CD1c-positive myeloid dendritic cell (primary cell): Measurements from ENCODE around the gene PLEKHG4.

Experiments
- DNase-seq: peaks from one replicate; pipeline ENCODE4 v3.0.0-alpha.2; 2016; ENCODE audit errors: extremely low spot score

PLEKHG4 gene, protein sequence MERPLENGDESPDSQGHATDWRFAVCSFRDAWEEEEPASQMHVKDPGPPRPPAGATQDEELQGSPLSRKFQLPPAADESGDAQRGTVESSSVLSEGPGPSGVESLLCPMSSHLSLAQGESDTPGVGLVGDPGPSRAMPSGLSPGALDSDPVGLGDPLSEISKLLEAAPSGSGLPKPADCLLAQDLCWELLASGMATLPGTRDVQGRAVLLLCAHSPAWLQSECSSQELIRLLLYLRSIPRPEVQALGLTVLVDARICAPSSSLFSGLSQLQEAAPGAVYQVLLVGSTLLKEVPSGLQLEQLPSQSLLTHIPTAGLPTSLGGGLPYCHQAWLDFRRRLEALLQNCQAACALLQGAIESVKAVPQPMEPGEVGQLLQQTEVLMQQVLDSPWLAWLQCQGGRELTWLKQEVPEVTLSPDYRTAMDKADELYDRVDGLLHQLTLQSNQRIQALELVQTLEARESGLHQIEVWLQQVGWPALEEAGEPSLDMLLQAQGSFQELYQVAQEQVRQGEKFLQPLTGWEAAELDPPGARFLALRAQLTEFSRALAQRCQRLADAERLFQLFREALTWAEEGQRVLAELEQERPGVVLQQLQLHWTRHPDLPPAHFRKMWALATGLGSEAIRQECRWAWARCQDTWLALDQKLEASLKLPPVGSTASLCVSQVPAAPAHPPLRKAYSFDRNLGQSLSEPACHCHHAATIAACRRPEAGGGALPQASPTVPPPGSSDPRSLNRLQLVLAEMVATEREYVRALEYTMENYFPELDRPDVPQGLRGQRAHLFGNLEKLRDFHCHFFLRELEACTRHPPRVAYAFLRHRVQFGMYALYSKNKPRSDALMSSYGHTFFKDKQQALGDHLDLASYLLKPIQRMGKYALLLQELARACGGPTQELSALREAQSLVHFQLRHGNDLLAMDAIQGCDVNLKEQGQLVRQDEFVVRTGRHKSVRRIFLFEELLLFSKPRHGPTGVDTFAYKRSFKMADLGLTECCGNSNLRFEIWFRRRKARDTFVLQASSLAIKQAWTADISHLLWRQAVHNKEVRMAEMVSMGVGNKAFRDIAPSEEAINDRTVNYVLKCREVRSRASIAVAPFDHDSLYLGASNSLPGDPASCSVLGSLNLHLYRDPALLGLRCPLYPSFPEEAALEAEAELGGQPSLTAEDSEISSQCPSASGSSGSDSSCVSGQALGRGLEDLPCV

DNA sequence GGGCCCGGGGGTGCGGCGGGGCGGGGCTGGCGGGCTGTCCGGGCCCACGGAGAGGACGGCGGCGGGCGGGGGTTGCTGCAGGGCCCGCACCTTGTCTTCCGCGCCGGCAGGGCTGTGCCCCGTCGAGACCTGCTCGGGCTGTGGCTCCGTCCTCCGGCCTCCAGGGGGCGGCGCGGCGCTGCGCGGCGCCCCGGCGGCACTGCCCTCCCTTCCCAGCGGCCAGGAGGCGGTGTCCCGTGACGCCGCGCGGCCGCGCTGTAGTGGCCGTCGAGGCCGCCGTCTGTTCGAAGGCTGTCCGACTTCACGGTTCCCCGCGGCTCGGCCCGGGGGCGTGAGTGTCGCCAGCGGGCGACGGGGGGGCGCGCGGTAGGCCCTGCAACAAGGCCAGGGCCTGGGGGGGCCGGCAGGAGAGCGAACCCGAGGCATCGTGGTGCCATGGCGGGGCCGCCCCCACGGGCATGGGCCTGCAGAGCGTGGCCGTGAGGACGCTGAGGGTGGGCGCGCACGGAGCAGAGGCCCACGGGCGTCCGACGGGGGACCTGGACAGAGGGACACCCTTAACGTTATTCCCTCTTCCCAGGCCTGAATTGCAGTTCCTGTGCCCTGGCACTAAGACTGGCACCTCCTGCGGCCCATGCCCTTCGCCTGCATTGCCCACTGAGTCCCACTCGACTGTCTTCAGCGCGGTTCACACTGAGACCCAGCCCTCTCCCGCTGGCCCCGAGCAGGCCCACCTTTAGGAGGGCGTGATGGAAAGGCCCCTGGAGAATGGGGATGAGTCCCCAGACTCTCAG lies at the start of gene PLEKHG4:
Gene PLEKHG4, plus strand, starts transcription at position 237 of the 794 bp plus-strand sequence. Its CDS starts 513 bp downstream, at position 750.
- peak; percentile 88 for DNase-seq

DNA sequence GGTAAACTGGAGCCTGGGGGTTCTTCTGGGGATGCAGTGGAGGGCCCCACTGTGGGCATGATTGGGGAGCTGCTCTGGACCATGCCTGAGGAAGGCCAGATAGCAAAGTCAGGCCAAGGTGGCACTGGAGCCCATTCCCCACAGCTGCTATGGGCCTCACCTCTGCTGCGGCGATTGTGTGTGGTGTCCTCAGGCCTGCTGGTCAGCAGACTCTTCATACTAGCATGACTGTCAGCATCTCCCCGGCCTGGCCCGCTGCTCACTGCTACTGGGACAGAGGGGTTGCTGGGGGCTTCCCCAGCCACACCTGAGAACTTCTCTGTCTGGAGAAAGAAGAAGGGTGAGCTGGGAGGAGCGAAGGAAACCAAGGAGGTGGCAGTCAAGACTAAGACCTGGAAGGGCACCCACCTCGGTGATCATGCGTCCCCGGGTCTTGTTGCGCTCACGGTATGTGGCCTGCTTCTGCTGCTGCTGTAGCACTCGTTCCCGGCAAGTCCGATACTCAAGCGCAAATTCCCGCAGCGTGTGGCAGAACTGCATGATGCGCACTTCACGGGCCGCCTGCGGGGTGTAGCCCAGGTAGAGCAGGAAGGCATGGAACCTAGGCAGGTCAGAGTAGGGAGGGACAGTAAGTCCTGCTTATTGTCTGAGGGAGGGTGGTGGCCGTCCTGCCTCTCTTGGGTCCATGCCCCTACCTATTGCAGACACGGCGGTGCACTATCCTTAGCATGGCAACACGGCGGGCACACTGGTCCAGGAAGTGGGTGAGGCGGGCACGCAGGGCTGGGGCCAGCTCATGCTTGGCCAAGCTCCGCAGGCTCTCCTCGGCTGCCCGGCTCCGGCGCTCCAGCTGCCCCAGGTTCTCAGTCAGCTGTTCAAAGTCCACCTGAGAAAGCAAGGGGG lies 49.2 kb upstream of the PLEKHG4 start:
- DNase-seq, result no peak

DNA sequence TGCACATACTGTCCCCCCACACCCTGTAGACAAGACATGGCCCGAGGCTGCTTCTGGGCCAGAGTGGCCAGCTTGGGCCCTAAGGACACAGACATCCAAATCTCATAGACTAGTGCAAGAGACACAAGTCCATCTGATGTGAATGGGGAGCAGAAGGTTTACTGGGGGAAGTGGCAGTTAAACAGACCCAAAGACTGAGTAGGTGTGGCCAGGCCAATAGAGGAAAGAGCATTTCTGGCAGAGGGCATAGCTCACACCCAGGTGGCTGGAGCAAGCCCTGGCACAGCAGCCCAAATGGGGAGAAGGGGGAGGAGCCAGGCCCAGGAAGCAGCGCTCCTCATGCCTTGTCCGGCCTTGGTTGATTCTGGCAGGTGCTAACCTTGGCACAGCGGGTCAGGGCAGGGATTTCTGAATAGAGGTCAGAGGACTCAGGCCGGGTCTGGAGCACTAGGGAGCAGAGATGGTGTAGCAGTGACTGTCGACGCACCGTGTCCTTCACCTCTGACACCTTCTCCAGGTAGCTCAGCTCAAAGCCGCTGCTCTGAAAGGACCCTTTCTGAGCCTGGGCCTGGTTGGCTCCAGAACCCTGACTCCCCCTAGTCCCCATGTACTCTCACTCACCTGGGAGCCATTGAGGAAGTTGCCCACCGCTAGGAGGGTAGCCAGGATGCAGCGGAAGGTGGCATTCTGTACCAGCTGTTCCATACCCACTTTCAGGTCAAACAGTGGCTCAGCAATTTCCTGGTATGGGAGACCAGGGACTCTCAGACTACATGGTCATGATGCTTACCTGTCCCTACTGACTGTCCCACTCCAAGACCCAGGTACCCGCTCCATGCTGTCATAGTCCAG lies 48.3 kb upstream of the PLEKHG4 start:
- no peak for DNase-seq

DNA sequence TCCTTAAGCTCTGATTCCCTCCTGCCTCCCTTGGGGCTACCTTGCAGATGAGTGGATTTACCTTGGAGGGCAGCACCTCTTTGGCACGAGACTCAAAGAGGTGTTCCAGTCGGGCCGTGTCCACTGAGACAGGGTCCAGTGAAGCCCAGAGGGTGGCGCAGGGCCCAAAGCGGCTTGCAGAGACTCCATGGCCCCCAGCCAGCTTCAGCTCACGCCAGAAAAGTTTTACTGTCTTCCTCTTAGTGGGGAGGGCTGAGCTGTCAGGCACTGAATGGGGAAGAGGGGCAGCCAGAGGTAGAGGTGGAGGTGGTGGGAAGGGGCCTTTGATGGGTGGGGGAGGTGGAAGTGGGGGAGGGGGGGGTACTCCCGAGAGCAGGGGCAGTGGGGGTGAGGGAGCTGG lies 45.7 kb upstream of the PLEKHG4 start:
- no peak for DNase-seq

DNA sequence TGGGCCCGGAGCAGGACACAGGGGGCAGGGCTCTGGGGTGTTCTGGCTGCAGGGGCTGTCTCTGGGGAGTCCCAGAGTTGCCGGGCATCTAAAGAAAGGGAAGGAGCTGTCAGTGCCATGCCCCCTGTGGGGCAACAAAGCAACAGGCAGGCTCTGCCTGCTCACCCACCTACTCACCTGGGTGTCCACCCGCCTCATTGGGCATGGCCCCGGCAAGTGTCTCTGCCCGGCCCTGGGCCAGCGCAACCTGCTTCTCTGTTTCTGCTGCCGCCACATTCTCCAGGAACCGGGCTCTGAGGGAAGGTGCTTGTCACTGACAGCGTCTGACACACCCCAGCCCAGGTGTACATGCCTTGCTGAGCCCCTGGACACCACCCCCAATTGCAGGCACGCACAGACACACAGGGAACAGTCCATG lies 45.1 kb upstream of the PLEKHG4 start:
- no peak for DNase-seq

DNA sequence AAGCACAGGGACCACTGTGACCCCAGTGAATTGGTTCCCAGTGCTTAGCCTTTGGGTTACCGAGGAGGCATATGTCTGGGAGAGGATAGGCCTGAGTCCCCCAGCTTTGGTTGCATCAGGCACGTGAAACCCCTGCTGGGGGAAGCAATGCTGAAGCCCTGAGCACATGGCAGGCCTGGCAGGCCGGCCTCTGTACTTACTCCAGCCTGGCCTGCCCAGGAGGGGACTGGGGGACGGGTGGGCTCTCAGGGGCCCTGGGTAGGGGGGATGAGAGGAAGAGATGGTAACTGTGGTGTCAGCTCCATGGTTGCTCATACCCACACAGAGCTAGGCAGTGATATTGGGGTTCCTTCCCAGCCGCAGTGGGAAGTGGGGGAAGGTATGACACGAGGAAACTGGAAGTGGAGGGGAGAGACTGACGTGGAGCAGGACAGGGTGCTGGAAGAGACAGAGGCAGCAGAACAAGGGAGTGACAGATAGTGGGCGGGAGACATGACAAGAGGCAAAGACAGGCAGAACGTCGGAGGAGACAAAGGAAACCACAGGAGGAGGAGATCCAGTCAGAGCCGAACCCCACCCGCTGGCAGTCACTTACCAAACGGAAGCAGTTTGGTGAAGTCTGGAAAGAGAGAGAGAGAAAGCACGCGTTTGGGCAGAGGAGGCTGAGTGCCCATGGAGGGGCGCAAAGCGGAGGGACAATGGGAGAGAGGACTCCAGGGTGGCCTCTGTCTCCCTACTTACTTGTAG lies 43.3 kb upstream of the PLEKHG4 start:
- peak; percentile 10 for DNase-seq

DNA sequence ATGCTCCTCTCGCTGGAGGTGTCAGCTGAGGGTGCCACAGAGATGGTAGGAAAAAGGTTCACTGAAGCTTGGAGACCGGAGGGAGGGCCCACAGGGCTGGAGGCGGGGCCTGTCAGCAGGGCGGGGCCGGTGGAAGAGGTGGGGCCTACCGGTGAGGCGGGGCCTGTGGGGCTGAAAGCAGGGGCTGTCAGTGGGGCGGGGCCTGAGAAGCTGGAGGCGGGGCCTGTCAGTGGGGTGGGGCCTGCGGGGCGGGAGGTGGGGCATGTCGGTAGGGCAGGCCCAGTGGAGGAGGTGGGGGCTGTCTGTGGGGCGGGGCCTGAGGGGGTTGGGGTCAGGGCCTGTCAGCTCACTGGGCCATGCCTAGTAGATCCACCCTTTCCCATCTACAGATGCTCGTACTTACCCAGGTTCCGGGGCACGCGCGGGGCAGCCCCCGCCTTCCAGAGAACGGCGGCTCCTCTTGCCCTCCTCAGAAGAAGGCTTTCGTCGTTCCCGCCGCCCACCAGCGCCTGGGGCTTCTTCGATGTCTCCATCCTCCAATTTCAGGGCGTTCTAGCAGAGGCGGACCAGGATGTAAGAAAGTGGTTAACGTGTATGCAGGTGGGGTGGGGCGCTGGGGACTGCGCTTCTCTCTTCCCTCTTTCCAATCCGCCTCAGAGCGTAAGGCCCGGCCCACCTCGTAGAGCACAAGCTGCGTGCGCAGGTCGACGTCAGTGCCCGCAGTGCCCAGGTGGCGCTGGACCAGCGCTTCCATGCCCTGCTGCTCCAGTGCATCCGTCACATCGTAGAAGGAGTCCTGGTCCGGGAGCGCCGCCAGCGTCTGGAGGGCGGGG lies 42.6 kb upstream of the PLEKHG4 start:
- DNase-seq, result peak; percentile 63

DNA sequence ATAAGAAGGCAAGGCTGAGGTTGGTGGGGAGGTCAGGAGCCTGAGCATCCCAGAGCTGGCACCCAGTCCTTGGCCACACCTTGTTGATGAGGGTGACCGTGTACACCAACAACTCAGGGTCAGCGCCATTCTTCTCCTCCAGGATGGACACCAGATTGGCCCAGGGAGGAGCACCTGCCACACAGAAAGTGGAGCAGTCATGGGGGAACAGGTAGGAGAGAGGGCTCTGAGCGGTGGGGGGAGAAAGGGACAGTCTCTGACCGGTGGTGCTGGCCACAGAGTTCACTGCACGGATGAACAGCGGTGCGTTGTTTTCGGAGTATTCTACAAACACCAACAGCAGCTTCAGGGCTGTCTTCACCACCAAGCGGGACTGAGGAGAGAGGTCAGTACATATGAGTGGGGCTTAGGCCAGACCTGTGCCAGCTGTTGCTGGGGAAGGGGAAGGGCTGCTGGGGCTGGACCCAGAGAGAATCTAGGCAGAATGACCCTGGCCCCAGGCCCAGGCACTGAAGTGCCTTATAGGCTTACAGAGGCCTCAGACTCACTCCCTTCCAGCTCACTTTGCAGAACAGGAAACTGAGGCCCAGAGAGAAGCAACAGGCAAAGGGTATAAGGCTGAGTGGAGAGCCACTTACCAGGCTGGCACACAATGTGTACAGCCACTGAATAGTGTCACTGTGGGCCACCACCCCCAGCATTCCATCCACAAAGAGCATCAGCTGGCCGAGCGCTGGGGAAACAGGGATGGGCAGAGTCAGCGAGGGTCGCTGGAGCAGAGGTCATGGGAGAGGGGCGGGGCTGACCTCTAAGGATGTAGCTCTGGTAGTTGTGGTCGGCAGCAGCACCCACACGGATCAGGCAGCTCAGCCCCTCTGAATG lies 41.7 kb upstream of the PLEKHG4 start:
- no peak for DNase-seq

DNA sequence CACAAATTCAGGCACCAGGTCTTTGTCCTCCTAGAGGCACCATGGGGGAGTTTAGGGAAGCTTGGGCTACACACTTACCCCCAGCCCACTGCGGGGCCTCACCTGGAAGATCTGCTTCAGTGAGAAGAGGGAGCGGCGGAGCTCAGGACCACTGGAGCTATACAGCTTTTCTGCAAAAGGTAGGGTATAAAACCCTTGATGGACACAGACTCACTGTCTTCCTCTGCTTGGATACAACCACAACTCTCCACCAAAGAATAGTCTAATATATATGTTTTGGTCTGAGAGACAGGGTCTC lies 41.1 kb upstream of the PLEKHG4 start:
- DNase-seq, result no peak

DNA sequence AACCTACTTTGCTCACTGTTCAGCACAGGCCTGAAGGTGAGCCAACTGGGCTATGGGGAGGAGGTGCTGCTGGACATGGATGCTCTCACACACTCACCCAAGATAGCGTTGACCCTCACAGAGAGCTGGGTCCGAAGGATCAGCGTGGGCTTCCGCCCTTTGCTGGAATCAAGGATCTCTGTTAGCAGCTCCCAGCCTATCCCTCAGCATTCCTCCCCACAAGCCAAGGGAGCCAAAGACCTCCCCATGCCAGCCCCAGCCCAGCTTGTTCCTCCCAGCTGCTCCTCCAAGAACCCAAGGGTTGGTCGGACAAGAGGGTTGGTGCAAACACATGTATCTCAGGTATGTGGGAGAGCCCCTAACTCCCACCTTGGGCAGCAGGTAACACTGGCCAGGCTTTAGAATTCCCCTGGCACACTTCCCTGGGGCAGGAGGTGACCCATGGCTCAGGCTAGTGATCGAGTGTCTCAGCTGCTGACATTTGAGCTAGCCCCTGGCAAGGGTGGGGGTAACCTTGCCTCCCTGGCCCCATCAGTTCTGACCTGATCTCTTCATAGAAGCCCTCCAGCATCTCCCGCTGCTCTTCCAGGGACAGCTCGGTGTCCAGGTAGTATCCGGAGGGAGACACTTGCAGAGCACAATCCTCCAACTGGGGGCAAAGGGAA lies 40.4 kb upstream of the PLEKHG4 start:
- no peak for DNase-seq

DNA sequence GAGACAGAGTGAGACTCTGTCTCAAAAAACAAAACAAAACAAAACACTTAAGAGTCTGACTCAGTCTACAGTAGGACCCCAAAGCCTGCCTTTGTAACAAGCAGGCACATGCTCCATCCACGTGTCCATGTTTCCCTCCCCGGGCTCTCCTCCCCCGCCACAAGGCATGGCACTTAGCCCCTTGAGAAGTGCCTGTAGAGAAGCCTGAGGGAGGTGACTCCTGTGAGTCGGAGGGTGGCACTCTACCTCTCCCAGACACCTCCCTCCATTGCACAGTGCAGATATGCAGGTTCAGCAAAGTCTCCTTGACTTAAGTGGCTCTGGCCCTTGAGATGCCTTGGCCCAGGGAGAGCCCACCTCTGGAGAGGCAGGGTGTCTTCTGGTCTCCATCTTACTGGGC lies 38.8 kb upstream of the PLEKHG4 start:
- DNase-seq, result no peak

DNA sequence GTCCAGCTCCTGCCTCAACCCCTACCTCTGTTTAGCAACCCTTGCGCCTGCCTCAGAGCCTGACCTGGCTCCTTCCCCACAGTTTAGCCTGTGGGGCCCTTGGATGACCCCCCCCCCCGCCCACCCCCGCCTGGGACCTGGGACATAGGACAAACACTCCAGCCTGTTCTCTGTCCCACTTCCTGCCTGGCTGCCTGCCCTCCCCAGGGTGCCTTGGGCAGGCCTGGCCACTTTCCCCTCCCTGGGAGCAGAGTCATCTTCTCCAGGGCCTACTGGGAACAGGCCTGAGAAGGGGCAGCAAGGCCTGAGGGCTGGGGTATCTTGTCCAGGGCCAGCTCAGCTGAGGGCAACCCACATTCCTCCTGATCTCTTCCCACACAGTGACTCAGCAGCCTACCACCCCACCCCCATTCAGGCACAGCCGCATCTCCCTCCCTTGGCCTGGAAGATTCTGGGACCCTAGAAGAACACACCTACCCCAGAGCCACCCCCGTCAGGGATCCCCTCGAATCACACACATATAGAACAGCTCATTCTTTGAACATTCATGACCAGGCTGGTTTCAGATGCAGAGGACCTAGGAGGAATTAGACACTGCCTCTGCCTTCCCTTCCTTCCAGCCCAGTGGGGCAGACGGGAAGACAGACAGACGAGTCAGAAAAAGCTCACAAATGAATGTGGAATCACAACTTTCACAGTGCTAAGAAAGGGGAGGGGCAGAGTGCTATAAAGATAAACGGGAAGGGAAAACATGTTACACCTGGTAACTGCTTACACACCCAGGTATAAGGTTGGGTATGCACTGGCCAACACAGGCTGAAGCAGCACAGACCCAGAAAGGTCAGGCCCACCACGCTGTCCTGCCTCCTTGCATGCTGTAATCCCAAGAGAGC lies 38.1 kb upstream of the PLEKHG4 start:
- peak; percentile 36 for DNase-seq

DNA sequence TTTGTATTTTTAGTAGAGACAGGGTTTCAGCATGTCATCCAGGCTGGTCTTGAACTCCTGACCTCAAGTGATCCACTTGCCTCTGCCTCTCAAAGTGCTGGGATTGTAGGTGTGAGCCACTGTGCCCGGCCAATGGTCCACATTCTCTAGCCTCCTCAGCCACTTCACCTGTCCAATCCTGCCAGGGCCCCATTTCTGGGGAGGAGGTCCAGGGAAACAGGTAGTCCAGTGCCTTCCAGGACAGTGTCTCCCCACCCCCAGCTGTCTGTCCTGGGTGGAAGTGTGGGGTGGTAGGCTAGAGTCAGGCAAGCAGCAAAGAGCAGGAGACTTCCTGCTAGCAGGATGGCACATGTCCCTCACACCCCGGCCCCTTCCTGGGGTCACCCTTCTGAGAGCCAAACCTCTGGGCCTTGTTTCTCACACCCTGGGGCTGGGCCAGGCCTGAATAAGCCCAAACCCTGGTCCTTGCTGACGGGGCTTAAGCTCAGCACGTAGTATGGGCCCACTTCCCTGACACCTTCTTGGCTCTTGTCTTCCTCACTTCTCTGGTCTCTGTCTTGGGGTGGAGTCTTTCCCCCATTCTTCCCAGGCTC lies 37.1 kb upstream of the PLEKHG4 start:
- no peak for DNase-seq

DNA sequence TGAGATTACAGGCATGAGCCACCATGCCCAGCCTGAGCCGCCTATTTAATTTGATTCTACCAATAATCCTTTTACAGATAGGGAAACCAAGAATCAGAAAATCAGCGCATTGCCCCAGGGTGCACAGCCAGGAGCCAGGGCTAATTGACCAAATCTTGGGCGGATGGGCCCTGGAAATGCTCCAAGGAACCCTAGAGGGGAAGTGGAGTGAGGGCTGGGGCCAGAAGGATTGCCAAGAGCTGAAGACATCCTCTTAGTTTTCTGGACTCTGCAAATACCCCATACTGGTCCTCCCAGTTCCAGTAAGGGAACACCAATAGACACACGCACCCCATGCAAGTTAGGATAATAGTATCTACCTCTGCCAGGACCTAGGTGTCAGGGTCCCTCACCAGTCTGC lies 35.9 kb upstream of the PLEKHG4 start:
- DNase-seq, result peak; percentile 63
